ENCODE results near the gene VWA8. TPM values are rescaled to one million over a fixed set of nuclear protein-coding genes. Genes with fewer than 3 reads are reported as not detected.

Gene VWA8
- total and polyA plus RNA-seq, 8 donors: 11.9 to 24.4 (median 14.4) TPM

DNA sequence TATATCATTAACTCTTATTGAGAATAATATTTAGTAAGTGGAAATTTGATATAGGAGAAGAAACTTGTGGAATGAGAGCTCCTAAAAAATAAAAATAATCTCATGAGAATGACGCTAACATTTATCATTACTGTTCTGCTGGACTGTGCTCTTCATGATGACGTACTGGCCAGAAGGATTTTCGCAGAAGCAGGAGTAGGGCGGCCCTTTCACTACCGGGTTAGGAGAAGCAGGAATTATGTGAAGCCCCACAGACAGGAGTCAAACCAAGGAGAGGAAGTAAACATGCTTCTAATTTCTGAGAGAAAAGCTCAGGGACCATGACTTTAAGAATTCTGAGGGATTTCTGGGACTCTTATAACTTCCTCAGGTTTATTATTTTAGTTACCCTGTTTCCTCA is 195.1 kb downstream of the VWA8 start:
- H3K4me1 ChIP-seq: peaks cover 0 to 6% of the 10 kb centered on the region in 2 donors
- H3K36me3 ChIP-seq: no peaks in the 10 kb centered on the region
- ATAC-seq (no peak), DNase-seq (no peak)
- no peak for TF ChIP-seq CTCF (IDR thresholded peaks at IDR 0.05)
- H3K27ac ChIP-seq: no peak overlapping the region
- H3K9me3 ChIP-seq: no peaks in the 10 kb centered on the region
- intact Hi-C loops (cut with DNase I): no loop called here
- H3K27me3 ChIP-seq: no peaks in the 10 kb centered on the region
- H3K4me3 ChIP-seq: no peak overlapping the region

DNA sequence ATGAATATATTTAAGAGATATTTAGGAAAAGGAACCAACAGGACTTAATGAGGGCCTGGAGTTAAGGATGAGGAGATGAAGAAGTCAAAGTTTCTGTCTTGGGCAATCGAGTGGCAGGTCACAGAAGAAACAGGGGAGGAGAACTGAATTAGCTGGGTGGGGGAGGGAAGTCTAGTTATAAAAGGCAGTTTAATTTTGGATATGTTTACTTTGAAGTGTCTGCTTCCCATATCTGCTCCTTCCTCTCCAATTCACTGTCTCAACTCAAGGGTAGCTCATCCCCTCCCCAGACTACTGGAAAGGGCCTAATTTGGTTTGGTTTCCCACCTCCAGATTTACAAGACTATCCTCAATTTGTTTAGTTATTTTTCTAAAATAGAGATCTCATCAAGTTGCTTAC is 195.9 kb downstream of the VWA8 start:
- H3K27me3 ChIP-seq: no peaks in the 10 kb centered on the region
- H3K4me1 ChIP-seq: peaks cover 0 to 6% of the 10 kb centered on the region in 2 donors
- no peak overlapping the region for H3K4me3 ChIP-seq
- no peak overlapping the region for H3K27ac ChIP-seq
- intact Hi-C loops (cut with DNase I): no loop called here
- TF ChIP-seq CTCF (IDR thresholded peaks at IDR 0.05): no peak
- no peak for ATAC-seq
- no peak for DNase-seq
- no peaks in the 10 kb centered on the region for H3K36me3 ChIP-seq
- H3K9me3 ChIP-seq: no peaks in the 10 kb centered on the region

GRCh38 chr13:41764558-41764957 is 196.4 kb downstream of the VWA8 start:
- H3K27ac ChIP-seq: no peak overlapping the region
- H3K4me1 ChIP-seq: peaks cover 0 to 6% of the 10 kb centered on the region in 2 donors
- no peak for DNase-seq
- no peak overlapping the region for H3K4me3 ChIP-seq
- no peaks in the 10 kb centered on the region for H3K9me3 ChIP-seq
- ATAC-seq: no peak
- intact Hi-C loops (cut with DNase I): no loop called here
- no peak for TF ChIP-seq CTCF (IDR thresholded peaks at IDR 0.05)
- H3K36me3 ChIP-seq: no peaks in the 10 kb centered on the region
- no peaks in the 10 kb centered on the region for H3K27me3 ChIP-seq

DNA sequence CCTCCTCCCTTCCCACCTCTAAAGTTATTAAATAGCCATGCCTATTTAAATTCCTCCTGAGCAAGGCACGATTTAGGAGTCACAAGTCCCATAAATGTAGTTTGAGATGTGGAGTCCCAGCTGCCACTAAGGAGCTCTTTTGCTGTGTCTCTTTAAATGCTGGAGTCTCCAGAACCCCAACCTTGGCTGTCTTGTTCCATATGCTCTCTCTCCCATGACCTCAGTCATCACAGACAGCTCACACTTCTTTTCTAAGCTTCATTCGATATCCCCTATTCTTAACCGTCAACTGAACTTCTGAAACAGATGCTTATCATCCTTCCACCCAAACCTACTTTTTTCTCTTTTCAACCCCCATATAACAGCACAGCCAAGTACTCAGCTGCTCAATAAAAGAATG is 197.1 kb downstream of the VWA8 start:
- DNase-seq (no peak), ATAC-seq (no peak)
- intact Hi-C loops (cut with DNase I): no loop called here

GRCh38 chr13:41762796-41763195 is 198.1 kb downstream of the VWA8 start:
- H3K27ac ChIP-seq: no peak overlapping the region
- DNase-seq (no peak), ATAC-seq (no peak)
- no peak overlapping the region for H3K4me3 ChIP-seq
- peaks cover 0 to 6% of the 10 kb centered on the region in 2 donors for H3K4me1 ChIP-seq
- intact Hi-C loops (cut with DNase I): no loop called here
- no peaks in the 10 kb centered on the region for H3K36me3 ChIP-seq
- TF ChIP-seq CTCF (IDR thresholded peaks at IDR 0.05): no peak
- no peaks in the 10 kb centered on the region for H3K9me3 ChIP-seq
- H3K27me3 ChIP-seq: no peaks in the 10 kb centered on the region

More for the DNA sequence above, 197.1 kb downstream of the VWA8 start:
- TF ChIP-seq CTCF (IDR thresholded peaks at IDR 0.05): no peak
- no peak overlapping the region for H3K4me3 ChIP-seq
- H3K27me3 ChIP-seq: no peaks in the 10 kb centered on the region
- H3K27ac ChIP-seq: no peak overlapping the region
- H3K4me1 ChIP-seq: peaks cover 0 to 6% of the 10 kb centered on the region in 2 donors
- H3K36me3 ChIP-seq: no peaks in the 10 kb centered on the region
- no peaks in the 10 kb centered on the region for H3K9me3 ChIP-seq
